Hepatocyte (in vitro differentiated cells): ENCODE measurements around the gene ARSD.

ENCODE experiments used
- EZH2 ChIP-seq: fragments of 200-600 bp; sonication (generic); IDR thresholded peaks from 2 replicates; pipeline ENCODE4 v1.6.1; 2016; ENCODE audit warnings: antibody characterized with exemption, mild to moderate bottlenecking, borderline replicate concordance
- TF ChIP-seq, protein P1 (sequence below): fragments of 200-600 bp; sonication (generic); IDR thresholded peaks from 2 replicates; pipeline ENCODE4 v1.5.1; 2016; ENCODE audit warnings: antibody characterized with exemption, mild to moderate bottlenecking; ENCODE audit not compliant: poor library complexity

DNA sequence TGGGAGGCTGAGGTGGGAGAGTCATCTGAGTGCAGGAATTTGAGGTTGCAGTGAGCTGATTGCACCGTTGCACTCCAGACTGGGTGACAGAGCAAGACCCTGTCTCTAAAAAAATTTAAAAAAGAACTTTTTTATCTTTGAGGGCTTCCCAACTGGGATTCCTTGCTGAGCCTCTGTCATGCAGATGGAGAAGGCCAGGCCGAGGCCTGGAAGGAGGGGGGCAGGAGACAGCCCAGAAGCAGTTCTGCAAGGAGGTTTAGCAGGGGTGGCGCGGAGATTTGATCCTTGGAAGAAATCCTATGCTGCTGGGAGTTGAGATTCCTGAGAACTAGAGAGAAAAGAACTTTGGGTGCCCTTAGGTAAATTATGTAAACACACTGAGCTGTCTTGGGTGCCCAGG, 2.5 kb upstream of the ARSD start:
- TF ChIP-seq, protein P1, sequence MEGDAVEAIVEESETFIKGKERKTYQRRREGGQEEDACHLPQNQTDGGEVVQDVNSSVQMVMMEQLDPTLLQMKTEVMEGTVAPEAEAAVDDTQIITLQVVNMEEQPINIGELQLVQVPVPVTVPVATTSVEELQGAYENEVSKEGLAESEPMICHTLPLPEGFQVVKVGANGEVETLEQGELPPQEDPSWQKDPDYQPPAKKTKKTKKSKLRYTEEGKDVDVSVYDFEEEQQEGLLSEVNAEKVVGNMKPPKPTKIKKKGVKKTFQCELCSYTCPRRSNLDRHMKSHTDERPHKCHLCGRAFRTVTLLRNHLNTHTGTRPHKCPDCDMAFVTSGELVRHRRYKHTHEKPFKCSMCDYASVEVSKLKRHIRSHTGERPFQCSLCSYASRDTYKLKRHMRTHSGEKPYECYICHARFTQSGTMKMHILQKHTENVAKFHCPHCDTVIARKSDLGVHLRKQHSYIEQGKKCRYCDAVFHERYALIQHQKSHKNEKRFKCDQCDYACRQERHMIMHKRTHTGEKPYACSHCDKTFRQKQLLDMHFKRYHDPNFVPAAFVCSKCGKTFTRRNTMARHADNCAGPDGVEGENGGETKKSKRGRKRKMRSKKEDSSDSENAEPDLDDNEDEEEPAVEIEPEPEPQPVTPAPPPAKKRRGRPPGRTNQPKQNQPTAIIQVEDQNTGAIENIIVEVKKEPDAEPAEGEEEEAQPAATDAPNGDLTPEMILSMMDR: no peak
- TF ChIP-seq EZH2: no peak
